Caco-2 (cell line): ENCODE measurements around the gene SMIM9. TPM values are rescaled to one million over a fixed set of nuclear protein-coding genes. Genes with fewer than 3 reads are reported as not detected.

Experiments
- BruUV-seq: library from RNA; stranded (reverse); fragments of 400-500 nt; replicated peaks from 2 replicates; lab custom pipeline; 2021; lab: Mats Ljungman, UMichigan
- CTCF ChIA-PET: fragments of 300-600 bp; sonication (Branson Sonifier 250); formaldehyde crosslinking; loops from one replicate; lab custom pipeline; 2022; ENCODE audit warnings: antibody characterized with exemption; lab: Charles Lee
- POLR2A ChIA-PET: fragments of 300-600 bp; sonication (Branson Sonifier 250); formaldehyde crosslinking; loops from one replicate; lab custom pipeline; 2022; ENCODE audit warnings: antibody characterized with exemption; lab: Charles Lee
- DNase-seq, 2 experiments: peaks; one replicate each; pipeline versions ENCODE4 v3.0.0 to v3.0.0-alpha.2; 2020 to 2022
- H3K27me3 ChIP-seq: replicated peaks from 2 replicates; pipeline ENCODE4 v1.6.0; 2011; ENCODE audit warnings: low read length; ENCODE audit not compliant: control insufficient read depth, insufficient read depth
- H3K36me3 ChIP-seq: 2 replicates; pipeline ENCODE4 v1.5.1; 2011; ENCODE audit warnings: low read length; ENCODE audit not compliant: control insufficient read depth, insufficient read depth
- H3K4me1 ChIP-seq: fragments of 250-450 bp; sonication (Bioruptor Pico); 2 replicates; pipeline ENCODE4 v1.5.1; 2020; ENCODE audit warnings: mild to moderate bottlenecking
- H3K4me3 ChIP-seq: 2 replicates; pipeline ENCODE4 v1.5.1; 2011; ENCODE audit warnings: low read depth, mild to moderate bottlenecking, control low read depth, low read length
- H3K9me3 ChIP-seq: fragments of 250-450 bp; sonication (Bioruptor Pico); 2 replicates; pipeline ENCODE4 v1.5.1; 2020; ENCODE audit warnings: mild to moderate bottlenecking, moderate library complexity
- H3K27ac Mint-ChIP-seq: one replicate; pipeline ENCODE4 v1.8.0; 2022; ENCODE audit warnings: mixed read lengths; ENCODE audit not compliant: unreplicated experiment
- H3K27me3 Mint-ChIP-seq: one replicate; pipeline ENCODE4 v1.8.0; 2022; ENCODE audit warnings: mixed read lengths; ENCODE audit not compliant: insufficient read depth, unreplicated experiment
- H3K36me3 Mint-ChIP-seq: one replicate; pipeline ENCODE4 v1.8.0; 2022; ENCODE audit warnings: mild to moderate bottlenecking, mixed read lengths; ENCODE audit not compliant: insufficient read depth, unreplicated experiment
- H3K4me1 Mint-ChIP-seq: one replicate; pipeline ENCODE4 v1.8.0; 2022; ENCODE audit warnings: low read depth, mixed read lengths; ENCODE audit not compliant: unreplicated experiment
- H3K4me3 Mint-ChIP-seq: one replicate; pipeline ENCODE4 v1.8.0; 2022; ENCODE audit warnings: mild to moderate bottlenecking, moderate library complexity, mixed read lengths; ENCODE audit not compliant: unreplicated experiment
- H3K9me3 Mint-ChIP-seq: one replicate; pipeline ENCODE4 v1.8.0; 2022; ENCODE audit warnings: mixed read lengths; ENCODE audit not compliant: unreplicated experiment
- CTCF ChIP-seq, 2 experiments: fragments of 200-600 bp in 1 of 2; IDR thresholded peaks; 1 replicate in 1 of 2; 2 replicates in 1 of 2; pipeline versions ENCODE4 v1.5.1 to v1.8.0; 2011 to 2022; ENCODE audit warnings: antibody characterized with exemption in 1 of 2, control low read depth in 1 of 2, inconsistent platforms in 1 of 2, low read depth in 1 of 2, low read length in 1 of 2, mild to moderate bottlenecking in 1 of 2, moderate library complexity in 1 of 2; ENCODE audit not compliant: insufficient read depth in 1 of 2, severe bottlenecking in 1 of 2, unreplicated experiment in 1 of 2
- intact Hi-C: fragments of 100-400 bp; cut with micrococcal nuclease; formaldehyde crosslinking; loops from one replicate; pipeline ENCODE4 v1.10.0; 2022; ENCODE audit not compliant: unreplicated experiment
- total RNA-seq: library from RNA; stranded (reverse); gene quantifications from 2 replicates; pipeline ENCODE4 v1.2.3, GENCODE V29; 2022

Gene SMIM9
- total RNA-seq, 1 experiment from 2014 or later, result not detected

DNA sequence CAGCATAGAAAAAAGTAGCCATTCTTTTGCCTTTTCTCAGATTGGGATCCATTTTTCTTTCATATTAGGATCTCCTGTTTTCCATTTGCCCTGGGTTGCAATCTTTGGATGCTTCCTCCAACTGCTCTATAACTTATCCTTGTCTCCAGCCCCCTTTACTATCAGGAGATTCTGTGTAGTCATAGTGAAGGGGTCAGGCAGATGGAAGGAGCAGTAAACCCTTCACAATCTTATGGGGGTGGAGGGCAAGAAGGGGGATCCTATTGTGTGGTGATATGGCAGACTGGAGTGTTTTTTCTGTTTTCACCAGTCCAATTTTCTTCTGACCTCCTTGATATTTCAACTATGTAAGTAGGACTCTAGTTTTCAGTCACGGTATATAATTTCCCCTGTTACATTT, 1.7 kb upstream of the SMIM9 start:
- Mint-ChIP-seq H3K27ac (no peak overlapping the region), H3K4me3 (no peak overlapping the region), H3K9me3 (no peaks in the 10 kb centered on the region), H3K27me3 (peaks cover 3% of the 10 kb centered on the region), H3K4me1 (no peaks in the 10 kb centered on the region), H3K36me3 (no peaks in the 10 kb centered on the region)
- H3K4me1 ChIP-seq, result no peaks in the 10 kb centered on the region
- no peaks in the 10 kb centered on the region for H3K36me3 ChIP-seq
- POLR2A ChIA-PET, result no interaction called here
- no peak for DNase-seq
- no peak overlapping the region for H3K4me3 ChIP-seq
- no peaks in the 10 kb centered on the region for H3K9me3 ChIP-seq
- CTCF ChIA-PET, result no interaction called here
- no peak for TF ChIP-seq CTCF (IDR thresholded peaks at IDR 0.05; ENCODE audit: insufficient read depth in 1 of 2, low read depth in 1 of 2, low read length in 1 of 2, severe bottlenecking in 1 of 2, unreplicated experiment in 1 of 2)
- no peaks in the 10 kb centered on the region for H3K27me3 ChIP-seq
- BruUV-seq, result no TSS peak
- intact Hi-C loops, result no loop called here

GRCh38 chrX:154833746-154834274, 652 bp downstream of the SMIM9 start:
- intact Hi-C loops, result no loop called here
- Mint-ChIP-seq H3K36me3 (no peaks in the 10 kb centered on the region), H3K4me1 (no peaks in the 10 kb centered on the region), H3K9me3 (no peaks in the 10 kb centered on the region), H3K4me3 (no peak overlapping the region), H3K27me3 (peaks cover 3% of the 10 kb centered on the region), H3K27ac (no peak overlapping the region)
- no TSS peak for BruUV-seq
- Histone ChIP-seq H3K9me3 (no peaks in the 10 kb centered on the region), H3K36me3 (no peaks in the 10 kb centered on the region), H3K27me3 (no peaks in the 10 kb centered on the region), H3K4me1 (no peaks in the 10 kb centered on the region), H3K4me3 (no peak overlapping the region)
- DNase-seq, result no peak
- ChIA-PET CTCF (interaction anchor here (0.5 kb wide), 1 partner anchor 28 kb away, joined by 3 read pairs; no protein-coding TSS in a partner anchor), POLR2A (no interaction called here)
- TF ChIP-seq CTCF (IDR thresholded peaks at IDR 0.05; ENCODE audit: insufficient read depth in 1 of 2, low read depth in 1 of 2, low read length in 1 of 2, severe bottlenecking in 1 of 2, unreplicated experiment in 1 of 2), result no peak

- H3K36me3 ChIP-seq, result no peaks in the 10 kb centered on the region
- H3K4me3 ChIP-seq, result no peak overlapping the region
- H3K4me3 Mint-ChIP-seq, result no peak overlapping the region
- TF ChIP-seq CTCF (IDR thresholded peaks at IDR 0.05; ENCODE audit: insufficient read depth in 1 of 2, low read depth in 1 of 2, low read length in 1 of 2, severe bottlenecking in 1 of 2, unreplicated experiment in 1 of 2), result no peak
- no peaks in the 10 kb centered on the region for H3K4me1 Mint-ChIP-seq
- H3K27me3 ChIP-seq, result no peaks in the 10 kb centered on the region
- no peak for DNase-seq
- BruUV-seq, result no TSS peak
- intact Hi-C loops, result no loop called here
- no peak overlapping the region for H3K27ac Mint-ChIP-seq
- H3K9me3 Mint-ChIP-seq, result no peaks in the 10 kb centered on the region
- no peaks in the 10 kb centered on the region for H3K9me3 ChIP-seq
- POLR2A ChIA-PET, result no interaction called here
- CTCF ChIA-PET, result no interaction called here
- H3K4me1 ChIP-seq, result no peaks in the 10 kb centered on the region
- peaks cover 3% of the 10 kb centered on the region for H3K27me3 Mint-ChIP-seq
- H3K36me3 Mint-ChIP-seq, result no peaks in the 10 kb centered on the region
These were observed 4.5 kb downstream of the SMIM9 start for GRCh38 chrX:154829926-154830442.
